NCI-H2081 treated with DMSO at 0.1 percent for 48 hours (cell line): ENCODE results near the gene PDS5B.
"Not testable (repeated sequence)": the region's sequence is repeated elsewhere in the genome, so short reads cannot be mapped to it uniquely, and the experiment has no call there.

Source experiments
- DNase-seq: peaks from one replicate; lab custom pipeline; 2025; lab: John Stamatoyannopoulos, UW

The PDS5B gene, protein sequence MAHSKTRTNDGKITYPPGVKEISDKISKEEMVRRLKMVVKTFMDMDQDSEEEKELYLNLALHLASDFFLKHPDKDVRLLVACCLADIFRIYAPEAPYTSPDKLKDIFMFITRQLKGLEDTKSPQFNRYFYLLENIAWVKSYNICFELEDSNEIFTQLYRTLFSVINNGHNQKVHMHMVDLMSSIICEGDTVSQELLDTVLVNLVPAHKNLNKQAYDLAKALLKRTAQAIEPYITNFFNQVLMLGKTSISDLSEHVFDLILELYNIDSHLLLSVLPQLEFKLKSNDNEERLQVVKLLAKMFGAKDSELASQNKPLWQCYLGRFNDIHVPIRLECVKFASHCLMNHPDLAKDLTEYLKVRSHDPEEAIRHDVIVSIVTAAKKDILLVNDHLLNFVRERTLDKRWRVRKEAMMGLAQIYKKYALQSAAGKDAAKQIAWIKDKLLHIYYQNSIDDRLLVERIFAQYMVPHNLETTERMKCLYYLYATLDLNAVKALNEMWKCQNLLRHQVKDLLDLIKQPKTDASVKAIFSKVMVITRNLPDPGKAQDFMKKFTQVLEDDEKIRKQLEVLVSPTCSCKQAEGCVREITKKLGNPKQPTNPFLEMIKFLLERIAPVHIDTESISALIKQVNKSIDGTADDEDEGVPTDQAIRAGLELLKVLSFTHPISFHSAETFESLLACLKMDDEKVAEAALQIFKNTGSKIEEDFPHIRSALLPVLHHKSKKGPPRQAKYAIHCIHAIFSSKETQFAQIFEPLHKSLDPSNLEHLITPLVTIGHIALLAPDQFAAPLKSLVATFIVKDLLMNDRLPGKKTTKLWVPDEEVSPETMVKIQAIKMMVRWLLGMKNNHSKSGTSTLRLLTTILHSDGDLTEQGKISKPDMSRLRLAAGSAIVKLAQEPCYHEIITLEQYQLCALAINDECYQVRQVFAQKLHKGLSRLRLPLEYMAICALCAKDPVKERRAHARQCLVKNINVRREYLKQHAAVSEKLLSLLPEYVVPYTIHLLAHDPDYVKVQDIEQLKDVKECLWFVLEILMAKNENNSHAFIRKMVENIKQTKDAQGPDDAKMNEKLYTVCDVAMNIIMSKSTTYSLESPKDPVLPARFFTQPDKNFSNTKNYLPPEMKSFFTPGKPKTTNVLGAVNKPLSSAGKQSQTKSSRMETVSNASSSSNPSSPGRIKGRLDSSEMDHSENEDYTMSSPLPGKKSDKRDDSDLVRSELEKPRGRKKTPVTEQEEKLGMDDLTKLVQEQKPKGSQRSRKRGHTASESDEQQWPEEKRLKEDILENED (N-terminal part only)

DNA sequence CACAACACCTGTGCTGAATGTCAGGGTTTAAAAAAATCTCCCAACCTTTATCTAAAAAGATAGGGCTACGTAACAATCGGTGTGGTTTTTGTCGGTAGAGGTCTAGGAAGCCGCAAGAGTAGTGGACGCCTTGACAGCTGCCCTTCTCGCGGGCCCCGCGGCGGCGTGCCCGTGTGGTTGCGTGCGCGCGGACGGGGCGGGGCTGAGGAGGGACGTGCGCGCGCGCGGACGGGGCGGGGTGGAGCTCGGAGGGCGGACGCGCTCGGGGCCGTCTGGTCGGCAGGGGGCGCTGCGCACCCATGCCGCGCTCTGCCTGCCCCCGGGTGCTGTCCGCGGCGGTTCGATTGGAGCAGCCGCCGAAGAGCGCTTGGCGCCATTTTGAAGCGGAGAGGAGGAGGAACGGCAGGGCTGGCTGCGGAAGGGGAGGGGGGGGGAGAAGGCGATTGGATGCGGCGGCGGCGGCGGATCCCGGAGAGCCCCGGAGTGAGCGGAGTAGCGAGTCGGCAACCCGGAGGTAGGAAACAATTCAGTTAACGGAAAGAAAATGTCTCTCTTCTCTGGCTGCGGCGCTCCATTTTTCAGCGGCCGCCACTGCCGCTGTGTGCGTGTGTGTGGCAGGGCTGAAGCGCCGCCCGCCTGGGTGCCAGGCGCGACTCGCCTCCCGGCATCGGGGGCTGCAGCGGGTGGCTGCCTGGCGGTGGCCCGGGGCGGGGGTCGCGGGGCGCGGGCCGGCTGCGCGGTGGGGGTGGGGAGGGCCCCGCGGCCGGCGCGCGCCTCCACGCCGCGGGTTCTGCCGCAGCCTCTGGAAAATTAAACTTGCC, at the start of gene PDS5B:
Gene PDS5B, plus strand, starts transcription at position 373 of the 821 bp plus-strand sequence. CDS start 62,321 bp downstream, outside the sequence.
- peak; percentile 32 for DNase-seq

DNA sequence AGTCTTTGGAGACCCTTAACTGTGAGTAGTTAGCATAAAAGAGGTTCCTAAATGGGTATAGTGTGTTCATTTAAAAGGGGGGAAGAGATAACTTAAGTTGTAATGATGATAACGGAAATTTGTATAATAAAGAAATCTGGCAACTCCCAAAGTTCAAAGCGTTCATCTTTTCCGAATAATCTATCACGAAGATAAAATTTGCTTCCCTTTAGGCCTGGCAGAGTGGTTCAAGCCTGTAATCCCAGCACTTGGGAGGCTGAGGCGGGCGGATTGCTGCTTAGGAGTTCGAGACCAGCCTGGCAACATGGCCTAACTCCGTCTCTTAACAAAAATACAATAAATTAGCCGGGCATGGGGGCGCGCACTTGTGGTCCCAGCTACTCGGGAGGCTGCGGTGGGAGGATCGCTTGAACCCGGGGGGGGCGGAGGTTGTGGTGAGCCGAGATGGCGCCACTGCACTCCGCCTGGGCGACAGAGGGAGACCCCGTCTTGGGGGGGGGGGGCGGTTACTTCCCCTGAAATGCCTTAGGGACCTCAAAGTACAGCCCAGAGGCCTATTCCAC, 48.6 kb upstream of the PDS5B start:
- no peak for DNase-seq

DNA sequence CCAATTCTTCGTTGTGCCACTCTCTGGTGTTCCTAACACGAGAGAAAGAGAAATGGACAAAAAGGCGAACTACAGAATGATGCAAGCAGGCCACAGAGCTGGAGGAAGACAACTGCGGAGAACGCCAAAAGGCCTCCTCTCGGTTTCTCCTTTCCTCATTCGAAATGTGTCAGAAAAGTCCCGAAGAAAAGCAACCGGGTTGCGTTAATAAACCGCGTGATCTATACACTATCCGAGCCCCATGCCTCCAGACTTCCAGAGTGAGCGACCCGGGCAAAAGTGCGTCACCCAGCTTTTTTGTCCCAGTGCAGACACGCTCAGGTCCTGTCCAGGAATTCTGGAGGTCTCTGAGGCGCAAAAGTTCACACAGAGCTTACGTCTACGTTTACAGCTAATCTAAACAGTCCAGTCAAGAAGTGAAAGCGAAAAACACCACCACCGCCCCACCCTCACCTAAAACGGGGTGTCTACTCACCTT, 48.1 kb upstream of the PDS5B start:
- DNase-seq: no peak

DNA sequence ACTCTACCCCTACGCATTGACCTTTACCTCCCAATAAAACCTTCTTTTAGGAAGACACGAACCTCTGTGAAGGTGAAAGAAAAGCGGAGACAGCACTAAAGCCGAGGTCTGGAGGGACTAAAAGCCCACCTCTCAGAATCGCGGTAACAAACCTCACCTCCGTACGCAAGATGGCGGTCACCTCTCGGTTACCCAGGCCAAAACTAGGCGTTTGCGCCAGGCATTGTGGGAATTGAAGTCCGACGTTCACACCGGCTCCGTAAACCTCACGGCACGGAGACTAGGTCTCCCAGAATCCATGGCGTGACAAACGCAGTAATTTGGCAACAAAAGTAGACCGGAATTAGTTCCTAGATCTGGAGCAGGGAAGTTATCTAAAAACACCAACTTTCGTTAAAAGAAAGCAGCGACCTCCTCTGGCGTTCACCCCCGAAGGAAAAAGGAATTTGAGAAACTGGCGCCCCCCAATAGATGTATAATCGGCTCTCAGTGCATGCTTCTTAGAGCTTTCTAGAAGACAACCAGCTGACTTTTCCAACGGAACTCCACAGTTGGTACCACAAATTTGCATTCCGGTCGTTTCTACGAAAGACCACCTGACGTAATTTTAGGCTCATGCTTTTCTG, 47.5 kb upstream of the PDS5B start, which contains the start of gene N4BP2L2:
Gene N4BP2L2, minus strand, starts transcription at position 175 of the 626 bp plus-strand sequence. CDS start 1,768 bp downstream, outside the sequence.
- DNase-seq: peak; percentile 79

DNA sequence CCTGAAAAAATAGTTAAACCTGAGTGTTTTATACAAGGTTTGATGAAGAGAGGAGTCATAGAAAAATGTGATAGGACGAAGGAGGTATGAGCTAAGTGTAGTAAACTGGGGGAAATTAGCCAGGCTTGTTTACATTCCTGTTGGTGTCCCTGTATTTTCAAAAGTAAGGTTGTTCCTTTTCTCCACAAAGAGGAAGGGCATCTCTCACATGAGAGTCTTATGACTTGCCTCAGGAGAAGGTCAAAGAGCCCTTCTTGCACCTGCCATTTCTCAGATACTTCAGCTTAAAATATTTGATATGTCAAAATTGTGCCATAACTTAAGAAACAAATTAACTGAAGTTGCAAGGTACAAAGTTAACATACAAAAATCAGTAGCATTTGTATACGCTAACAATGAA, 44.0 kb upstream of the PDS5B start:
- no peak for DNase-seq

DNA sequence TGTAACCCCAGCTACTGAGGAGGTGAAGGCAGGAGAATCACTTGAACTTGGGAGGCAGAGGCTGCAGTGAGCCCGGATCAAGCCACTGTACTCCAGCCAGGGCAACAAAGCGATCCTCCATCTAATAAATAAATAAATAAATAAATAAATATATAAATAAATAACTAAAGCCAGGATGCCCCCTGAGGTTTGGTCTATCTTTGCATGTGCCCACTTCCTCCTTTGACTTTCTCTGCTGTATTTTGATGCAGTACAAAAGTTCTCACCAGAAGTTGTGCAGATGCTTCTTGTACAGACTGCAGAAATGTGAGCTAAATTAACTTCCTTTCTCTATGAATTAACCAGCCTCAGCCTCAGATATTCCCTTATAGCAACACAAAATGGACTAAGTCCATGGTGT, 41.2 kb upstream of the PDS5B start:
- no peak for DNase-seq

DNA sequence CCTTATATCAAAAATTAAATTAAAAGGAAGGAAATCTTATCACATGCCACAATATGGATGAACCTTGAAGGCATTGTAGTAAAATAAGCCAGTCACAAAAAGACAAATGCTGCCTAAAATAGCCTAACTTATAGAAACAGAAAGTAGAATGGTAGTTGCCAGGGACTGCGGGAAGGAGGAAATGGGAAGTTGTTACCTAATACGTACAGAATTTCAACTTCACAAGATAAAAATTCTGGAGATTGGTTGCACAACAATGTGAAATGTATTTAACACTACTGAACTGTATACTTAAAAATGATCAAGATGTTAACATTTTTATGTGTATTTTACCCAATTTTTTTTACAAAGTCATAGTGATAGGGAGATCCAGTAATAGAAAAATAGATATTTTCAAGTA, 37.4 kb upstream of the PDS5B start:
- no peak for DNase-seq

DNA sequence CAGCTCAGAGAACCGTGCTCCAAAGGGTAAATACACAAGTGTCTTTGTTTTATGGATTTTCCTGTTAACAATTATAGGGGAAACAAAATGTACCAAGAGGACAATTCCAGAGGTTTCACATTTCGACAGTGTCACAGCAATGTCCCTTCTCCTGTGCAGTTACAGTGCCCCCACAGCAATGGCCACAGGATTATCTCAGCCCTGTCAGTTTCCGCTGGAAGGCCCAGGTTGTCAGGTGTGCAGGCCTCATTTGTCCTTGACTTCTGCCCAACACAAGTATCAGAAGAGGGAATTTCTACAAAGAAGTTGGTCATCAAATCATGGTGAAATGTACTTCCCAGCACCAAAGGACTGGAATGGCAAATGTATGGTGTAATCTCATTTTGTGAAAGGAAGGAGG, 36.5 kb upstream of the PDS5B start:
- DNase-seq: no peak

DNA sequence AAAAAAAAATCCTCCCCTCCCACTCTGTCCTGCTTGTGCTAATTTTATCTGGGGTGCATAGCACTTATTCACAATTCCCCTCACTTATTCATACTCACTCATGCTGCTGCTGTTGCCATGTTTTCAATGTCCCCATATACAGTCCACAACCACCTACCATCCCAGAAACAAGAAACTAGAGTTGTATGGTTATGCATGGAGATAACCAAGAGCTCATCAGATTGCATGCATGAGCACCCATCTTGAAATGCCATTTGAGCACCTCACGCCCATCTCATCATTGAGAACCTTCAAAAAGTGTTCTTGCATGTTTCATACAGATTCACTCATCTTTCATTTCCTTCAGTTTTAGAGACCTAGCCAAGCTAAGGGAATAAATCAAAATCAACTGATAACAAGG, 32.5 kb upstream of the PDS5B start:
- no peak for DNase-seq

DNA sequence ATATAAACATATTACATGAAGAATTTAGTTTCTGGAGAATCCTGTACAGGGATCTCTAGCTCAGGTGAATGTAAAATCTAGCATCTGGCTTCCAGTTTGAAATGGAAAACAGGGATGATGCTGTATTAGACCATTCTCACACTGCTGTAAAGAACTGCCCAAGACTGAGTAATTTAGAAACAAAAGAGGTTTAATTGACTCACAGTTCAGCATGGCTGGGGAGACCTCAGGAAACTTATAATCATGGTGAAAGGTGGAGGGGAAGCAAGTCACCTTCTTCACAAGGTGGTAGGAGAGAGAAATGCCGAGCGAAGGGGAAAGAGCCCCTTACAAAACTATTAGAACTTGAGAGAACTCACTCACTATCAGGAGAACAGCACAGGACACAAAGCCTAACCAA, 30.6 kb upstream of the PDS5B start:
- DNase-seq: no peak

DNA sequence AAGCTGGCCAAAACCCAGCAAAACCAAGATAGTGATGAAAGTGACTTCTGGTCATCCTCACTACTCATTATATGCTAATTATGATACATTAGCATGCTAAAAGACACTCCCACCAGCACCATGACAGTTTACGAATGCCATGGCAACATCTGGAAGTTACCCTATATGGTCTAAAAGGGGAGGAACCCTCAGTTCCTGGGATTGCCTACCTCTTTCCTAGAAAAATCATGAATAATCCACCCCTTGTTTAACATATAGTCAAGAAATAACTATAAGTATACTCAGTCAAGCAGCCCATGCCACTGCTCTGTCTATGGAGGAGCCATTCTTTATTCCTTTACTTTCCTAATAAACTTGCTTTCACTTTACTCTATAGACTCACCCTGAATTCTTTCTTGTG, 25.4 kb upstream of the PDS5B start:
- not testable (repeated sequence) for DNase-seq

DNA sequence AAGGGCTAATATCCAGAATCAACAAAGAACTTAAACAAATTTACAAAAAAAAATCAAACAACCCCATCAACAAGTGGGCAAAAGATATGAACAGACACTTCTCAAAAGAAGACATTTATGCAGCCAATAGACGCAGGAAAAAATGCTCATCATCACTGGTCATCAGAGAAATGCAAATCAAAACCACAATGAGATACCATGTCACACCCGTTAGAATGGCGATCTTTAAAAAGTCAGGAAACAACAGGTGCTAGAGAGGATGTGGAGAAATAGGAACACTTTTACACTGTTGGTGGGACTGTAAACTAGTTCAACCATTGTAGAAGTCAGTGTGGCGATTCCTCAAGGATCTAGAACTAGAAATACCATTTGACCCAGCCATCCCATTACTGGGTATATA, 10.6 kb upstream of the PDS5B start:
- not testable (repeated sequence) for DNase-seq

DNA sequence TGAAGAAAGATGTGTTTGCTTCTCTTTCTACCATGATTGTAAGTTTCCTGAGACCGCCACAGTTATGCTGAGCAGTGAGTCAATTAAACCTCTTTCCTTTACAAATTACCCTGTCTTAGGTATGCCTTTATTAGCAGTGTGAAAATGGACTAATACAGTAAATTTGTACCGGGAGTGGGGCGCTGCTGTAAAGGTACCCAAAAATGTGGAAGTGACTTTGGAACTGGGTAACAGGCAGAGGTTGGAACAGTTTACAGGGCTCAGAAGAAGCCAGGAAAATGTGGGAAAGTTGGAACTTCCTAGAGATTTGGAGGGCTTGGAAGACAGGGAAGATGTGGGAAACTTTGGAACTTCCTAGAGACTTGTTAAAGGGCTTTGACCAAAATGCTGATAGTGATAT, 9.2 kb upstream of the PDS5B start:
- no peak for DNase-seq

DNA sequence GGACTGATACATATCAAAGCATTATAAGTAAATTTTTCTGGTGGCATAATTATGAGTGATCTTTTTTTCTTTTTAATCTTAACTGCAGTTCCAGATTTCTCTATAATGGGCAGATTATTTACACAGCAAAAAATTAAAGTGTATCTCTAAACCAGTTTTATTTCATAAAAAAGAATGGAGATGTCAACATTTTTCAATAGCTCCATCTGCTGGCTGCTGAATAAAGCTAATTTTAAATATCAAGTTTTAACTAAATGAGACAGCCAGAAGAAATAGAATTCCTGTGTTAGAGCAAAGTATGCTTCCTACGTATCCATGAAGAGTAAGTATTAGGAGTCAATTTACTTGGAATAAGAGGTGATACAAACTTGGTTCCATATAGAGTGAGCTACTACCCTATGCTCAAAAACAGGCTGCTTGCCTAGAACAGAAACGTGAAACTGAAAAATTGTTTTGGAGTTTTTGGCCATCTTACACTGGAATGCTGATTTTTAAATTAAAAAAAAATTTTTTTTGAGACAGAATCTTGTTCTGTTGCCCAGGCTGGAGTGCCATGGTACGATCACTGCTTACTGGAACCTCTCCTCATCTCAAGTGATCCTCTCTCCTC, 5.0 kb upstream of the PDS5B start:
- no peak for DNase-seq

DNA sequence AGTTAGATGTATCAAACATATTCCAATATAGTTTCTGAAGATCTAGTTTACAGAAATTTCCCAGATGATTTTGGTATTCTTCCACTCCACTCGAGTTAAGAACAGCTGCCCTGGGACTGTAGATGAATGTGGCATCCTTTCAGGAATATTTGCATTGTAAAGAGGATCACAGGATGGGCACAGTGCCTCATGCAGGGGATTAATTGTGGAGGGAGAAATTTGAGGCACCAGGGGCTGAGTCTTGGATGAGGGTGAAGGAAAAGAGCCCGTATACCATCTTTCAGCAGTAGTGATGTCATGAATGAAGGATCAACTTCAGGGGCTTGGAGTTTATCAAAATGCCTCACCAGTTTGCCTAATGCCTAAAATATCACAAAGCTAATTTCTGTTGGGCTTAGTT, 4.0 kb upstream of the PDS5B start:
- DNase-seq: no peak

DNA sequence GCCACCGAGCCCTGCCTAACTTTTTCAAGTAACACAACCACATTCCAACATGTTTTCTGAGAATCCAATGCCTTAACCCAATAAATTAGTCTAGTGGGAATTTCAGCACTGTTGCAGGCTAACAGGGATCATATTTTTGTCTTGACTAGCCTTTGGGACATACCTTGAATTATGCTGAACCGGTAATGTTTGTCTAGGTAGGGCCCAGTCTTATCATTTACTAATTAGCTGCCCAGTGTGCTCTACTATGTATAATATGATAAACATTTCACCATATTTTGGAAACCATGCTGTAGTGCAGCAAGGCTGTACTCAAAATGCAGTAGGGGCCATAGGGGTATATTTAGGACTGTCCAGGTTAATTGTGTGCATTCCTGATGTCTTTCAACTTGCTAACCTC, 3.3 kb upstream of the PDS5B start:
- DNase-seq: no peak

DNA sequence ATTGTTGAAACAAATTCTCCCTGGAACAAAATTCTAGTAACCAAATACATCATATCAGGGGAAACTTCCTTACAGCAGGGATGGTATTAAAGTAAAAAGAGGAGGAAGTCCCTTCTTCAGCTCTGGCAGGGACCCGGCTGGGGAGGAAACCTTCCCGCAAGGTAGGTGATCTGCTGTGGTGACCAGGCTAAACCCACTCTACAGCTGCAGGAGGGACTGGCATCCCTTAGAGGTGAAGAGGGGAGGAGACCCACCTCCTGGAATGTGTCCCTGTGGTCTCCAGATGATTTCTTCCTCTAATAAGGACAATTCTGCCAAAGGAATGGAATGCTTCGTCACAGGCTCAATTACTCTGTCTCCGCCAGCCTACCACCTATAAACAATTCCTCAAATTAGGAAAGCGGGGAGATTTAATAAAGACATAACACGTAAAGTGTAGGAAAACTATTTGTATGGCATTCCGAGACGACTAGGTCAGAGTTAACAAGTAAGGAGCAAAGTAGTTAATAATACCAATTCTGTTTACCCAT, 637 bp upstream of the PDS5B start:
- DNase-seq: no peak

DNA sequence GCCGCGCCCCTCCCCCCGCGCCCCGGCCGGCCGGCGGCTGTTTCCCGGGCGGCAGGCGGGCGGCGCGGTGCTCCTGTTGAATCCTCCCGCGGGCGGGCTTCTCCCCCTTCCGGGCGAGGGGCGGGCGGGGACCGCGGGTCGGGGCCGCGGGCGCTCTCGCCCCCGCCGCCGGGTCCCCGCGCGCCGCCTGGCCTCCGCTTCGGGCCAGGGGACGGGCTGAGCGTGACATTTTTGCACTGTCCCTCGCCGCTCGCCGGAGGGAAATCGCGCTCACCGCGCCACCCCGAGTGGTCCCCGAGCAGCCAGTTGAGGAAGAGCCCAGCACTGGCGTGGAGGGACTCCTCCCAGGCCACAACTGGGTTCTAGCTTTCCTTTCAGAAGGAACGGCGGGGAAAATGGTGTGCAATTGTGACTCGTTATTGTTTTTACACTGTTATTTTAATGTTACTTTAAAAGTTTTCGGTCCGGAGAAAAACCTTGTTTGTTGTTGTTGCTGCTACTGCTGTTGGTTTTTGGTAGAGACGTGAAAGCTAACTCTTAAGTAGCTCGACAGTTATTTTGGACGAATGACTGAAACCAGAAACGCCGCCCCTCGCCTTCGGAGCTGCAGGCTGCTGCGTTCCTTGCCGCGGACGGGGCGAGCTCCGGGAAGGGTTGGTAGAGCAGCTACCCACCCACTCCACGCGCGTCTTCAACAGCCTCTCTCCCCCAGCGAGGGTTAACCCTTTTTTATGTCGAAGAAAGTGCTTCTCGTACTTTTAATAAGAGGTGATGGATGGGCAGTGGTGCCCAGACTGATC, 959 bp downstream of the PDS5B start:
- DNase-seq: no peak

DNA sequence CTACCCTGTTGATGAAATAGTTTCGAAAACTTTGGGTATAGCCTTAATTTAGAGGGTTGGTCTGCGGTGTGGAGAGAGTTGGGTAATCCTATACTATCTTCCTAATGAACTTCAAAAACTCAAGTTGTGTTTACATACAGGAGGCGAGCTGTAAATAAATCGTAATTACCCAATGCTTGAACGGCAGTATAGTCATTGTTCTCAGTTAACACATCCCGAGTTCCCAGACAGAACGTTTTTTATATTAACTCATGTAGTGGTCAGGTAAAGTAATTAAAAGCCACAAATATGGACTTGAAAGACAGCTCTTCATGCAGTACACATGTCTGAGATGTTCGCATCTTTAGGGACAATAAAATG, 1.5 kb downstream of the PDS5B start:
- DNase-seq: no peak
